ENCODE data around the gene DPP6. TPM values are rescaled to one million over a fixed set of nuclear protein-coding genes. Genes with fewer than 3 reads are reported as not detected.

DPP6 gene
- total RNA-seq, 1 experiment from 2014 or later: not detected

GRCh38 chr7:154353355-154353767, 301.2 kb downstream of the DPP6 start:
- in situ Hi-C loops (cut with HindIII; ENCODE audit: low pct_unique_long_range_greater_than_20kb, low sequenced_read_pairs): no loop called here
- BruUV-seq (replicated peaks): no TSS peak
- no peaks in the 10 kb centered on the region for H3K27me3 ChIP-seq (ENCODE audit: control insufficient read depth, insufficient read depth, low read length)
- TF ChIP-seq SIN3A (IDR thresholded peaks at IDR 0.05; ENCODE audit: borderline replicate concordance, insufficient read depth, low read depth, low read length) (no peak), POLR2AphosphoS5 (IDR thresholded peaks at IDR 0.05; ENCODE audit: low read depth, low read length) (no peak), CTCF (IDR thresholded peaks at IDR 0.05) (no peak)
- ChIA-PET POLR2A (no interaction called here), CTCF (no interaction called here)
- DNase-seq (ENCODE audit: low read depth, low spot score) (no peak), ATAC-seq (no peak)
- no peaks in the 10 kb centered on the region for H3K9me3 ChIP-seq (ENCODE audit: control insufficient read depth, insufficient read depth, low read depth, low read length)
- no peak overlapping the region for H3K4me3 ChIP-seq (ENCODE audit: low read depth in 2 of 2, low read length in 2 of 2)
- intact Hi-C loops (cut with micrococcal nuclease; ENCODE audit: unreplicated experiment): no loop called here
- no peaks in the 10 kb centered on the region for H3K4me1 ChIP-seq (ENCODE audit: control insufficient read depth, insufficient read depth, low read length)
- no peak overlapping the region for H3K27ac ChIP-seq (ENCODE audit: low read length)
- H3K36me3 ChIP-seq (ENCODE audit: control insufficient read depth, insufficient read depth, low read length): no peaks in the 10 kb centered on the region

- H3K9me3 ChIP-seq (ENCODE audit: control insufficient read depth, insufficient read depth, low read depth, low read length): no peaks in the 10 kb centered on the region
- ChIA-PET CTCF (no interaction called here), POLR2A (no interaction called here)
- in situ Hi-C loops (cut with HindIII; ENCODE audit: low pct_unique_long_range_greater_than_20kb, low sequenced_read_pairs): no loop called here
- no peak for ATAC-seq
- no peak for DNase-seq (ENCODE audit: low read depth, low spot score)
- H3K27ac ChIP-seq (ENCODE audit: low read length): no peak overlapping the region
- no peak overlapping the region for H3K4me3 ChIP-seq (ENCODE audit: low read depth in 2 of 2, low read length in 2 of 2)
- H3K27me3 ChIP-seq (ENCODE audit: control insufficient read depth, insufficient read depth, low read length): no peaks in the 10 kb centered on the region
- no peaks in the 10 kb centered on the region for H3K4me1 ChIP-seq (ENCODE audit: control insufficient read depth, insufficient read depth, low read length)
- TF ChIP-seq CTCF (IDR thresholded peaks at IDR 0.05): no peak
- no peak for TF ChIP-seq TCF7L2 (IDR thresholded peaks at IDR 0.05; ENCODE audit: low read depth, low read length)
- no peak for TF ChIP-seq POLR2AphosphoS5 (IDR thresholded peaks at IDR 0.05; ENCODE audit: low read depth, low read length)
- TF ChIP-seq SIN3A (IDR thresholded peaks at IDR 0.05; ENCODE audit: borderline replicate concordance, insufficient read depth, low read depth, low read length): no peak
- no peak for TF ChIP-seq REST (IDR thresholded peaks at IDR 0.05; ENCODE audit: insufficient read depth in 1 of 2, low read depth in 2 of 2, low read length in 1 of 2)
- no TSS peak for BruUV-seq (replicated peaks)
- H3K36me3 ChIP-seq (ENCODE audit: control insufficient read depth, insufficient read depth, low read length): no peaks in the 10 kb centered on the region
- intact Hi-C loops (cut with micrococcal nuclease; ENCODE audit: unreplicated experiment): no loop called here
Observed at GRCh38 chr7:154364170-154364569, 312.0 kb downstream of the DPP6 start.

Data from Panc1 (cell line).